Measurements from ENCODE around the gene GCAT.

DNA sequence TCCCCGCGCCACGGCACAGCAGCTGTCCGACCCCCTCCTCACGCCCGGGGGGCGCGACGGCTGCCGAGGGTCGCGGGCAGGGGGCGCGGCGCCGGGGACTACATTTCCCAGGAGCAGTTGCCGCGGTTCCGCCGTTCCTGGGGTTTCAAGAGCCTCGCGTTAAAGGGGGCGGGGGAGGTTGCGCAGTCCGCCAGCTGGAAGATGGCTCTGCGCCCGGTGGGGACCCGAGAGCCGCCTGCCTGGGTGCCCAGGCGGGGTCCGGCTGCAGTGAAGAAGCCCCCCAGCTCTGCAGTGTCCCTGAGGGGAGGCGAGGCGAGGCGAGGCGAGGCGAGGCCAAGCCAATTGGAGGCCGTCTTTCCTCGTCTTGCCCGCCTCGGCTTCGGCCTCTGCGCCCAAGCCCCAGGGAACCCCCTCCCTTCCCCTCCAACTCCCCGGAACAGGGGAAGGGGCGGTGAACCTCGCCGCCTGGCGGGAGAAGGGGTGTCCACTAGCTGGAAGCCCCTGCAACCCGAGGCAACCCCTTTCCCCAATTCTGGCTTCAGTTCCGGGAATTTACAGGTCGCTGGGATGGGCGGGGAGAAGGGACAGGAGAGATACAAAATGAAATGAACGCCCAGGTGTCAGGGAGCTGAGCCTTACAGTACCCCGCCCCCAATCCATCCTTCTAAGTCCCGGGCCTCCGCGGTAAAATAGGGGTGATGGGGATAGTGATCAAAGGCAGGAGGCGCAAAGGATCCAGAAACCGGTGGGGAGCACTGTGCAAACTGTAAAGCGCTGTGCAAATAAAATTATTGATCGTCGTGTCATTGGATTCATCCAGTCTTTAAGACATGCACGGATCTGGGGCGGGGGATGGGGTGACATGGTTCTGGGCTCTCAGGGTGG is 5.2 kb upstream of the GCAT start:
- TF ChIP-seq ZNF565 (CRISPR knock-in tag; conservative IDR thresholded peaks at IDR 0.05; ENCODE audit: low read depth) (no peak), ZNF8 (CRISPR knock-in tag; IDR thresholded peaks at IDR 0.05) (no peak), TCF4 (CRISPR knock-in tag; IDR thresholded peaks at IDR 0.05; ENCODE audit: borderline replicate concordance) (no peak), ZFP3 (CRISPR knock-in tag; IDR thresholded peaks at IDR 0.05) (no peak), ISL1 (CRISPR knock-in tag; IDR thresholded peaks at IDR 0.05) (no peak), ESRRG (CRISPR knock-in tag; IDR thresholded peaks at IDR 0.05) (no peak), SNAI2 (CRISPR knock-in tag; IDR thresholded peaks at IDR 0.05) (no peak), RARB (CRISPR knock-in tag; IDR thresholded peaks at IDR 0.05) (no peak)
- TF ChIP-seq, protein P1, sequence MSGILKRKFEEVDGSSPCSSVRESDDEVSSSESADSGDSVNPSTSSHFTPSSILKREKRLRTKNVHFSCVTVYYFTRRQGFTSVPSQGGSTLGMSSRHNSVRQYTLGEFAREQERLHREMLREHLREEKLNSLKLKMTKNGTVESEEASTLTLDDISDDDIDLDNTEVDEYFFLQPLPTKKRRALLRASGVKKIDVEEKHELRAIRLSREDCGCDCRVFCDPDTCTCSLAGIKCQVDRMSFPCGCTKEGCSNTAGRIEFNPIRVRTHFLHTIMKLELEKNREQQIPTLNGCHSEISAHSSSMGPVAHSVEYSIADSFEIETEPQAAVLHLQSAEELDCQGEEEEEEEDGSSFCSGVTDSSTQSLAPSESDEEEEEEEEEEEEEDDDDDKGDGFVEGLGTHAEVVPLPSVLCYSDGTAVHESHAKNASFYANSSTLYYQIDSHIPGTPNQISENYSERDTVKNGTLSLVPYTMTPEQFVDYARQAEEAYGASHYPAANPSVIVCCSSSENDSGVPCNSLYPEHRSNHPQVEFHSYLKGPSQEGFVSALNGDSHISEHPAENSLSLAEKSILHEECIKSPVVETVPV (CRISPR knock-in tag; IDR thresholded peaks at IDR 0.05) = no peak
- TF ChIP-seq, protein P2, sequence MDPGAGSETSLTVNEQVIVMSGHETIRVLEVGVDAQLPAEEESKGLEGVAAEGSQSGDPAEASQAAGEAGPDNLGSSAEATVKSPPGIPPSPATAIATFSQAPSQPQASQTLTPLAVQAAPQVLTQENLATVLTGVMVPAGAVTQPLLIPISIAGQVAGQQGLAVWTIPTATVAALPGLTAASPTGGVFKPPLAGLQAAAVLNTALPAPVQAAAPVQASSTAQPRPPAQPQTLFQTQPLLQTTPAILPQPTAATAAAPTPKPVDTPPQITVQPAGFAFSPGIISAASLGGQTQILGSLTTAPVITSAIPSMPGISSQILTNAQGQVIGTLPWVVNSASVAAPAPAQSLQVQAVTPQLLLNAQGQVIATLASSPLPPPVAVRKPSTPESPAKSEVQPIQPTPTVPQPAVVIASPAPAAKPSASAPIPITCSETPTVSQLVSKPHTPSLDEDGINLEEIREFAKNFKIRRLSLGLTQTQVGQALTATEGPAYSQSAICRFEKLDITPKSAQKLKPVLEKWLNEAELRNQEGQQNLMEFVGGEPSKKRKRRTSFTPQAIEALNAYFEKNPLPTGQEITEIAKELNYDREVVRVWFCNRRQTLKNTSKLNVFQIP (CRISPR knock-in tag; IDR thresholded peaks at IDR 0.05; ENCODE audit: borderline replicate concordance, low read depth) = no peak

Measured in SK-N-SH treated with all-trans-retinoic acid at 6 μM for 48 hours (cell line).